Left cardiac atrium (tissue), 4 donors: ENCODE measurements around the gene HSDL2. TPM values are rescaled to one million over a fixed set of nuclear protein-coding genes. Genes with fewer than 3 reads are reported as not detected.
A peak's percentile ranks its signal among the peaks of the same experiment; 100 is the strongest.

Experiments used
- ATAC-seq, 2 donors: fragments of 200-7000 bp; cut with Tn5 transposase; one replicate each; pipeline ENCODE4 v1.9.1; 2020; ENCODE audit warnings: mild to moderate bottlenecking in 2 of 2, moderate library complexity in 2 of 2
- DNase-seq: peaks from one replicate; pipeline ENCODE4 v3.0.0-alpha.2; 2020
- intact Hi-C, 2 donors: fragments of 100-400 bp; cut with DNase I; formaldehyde crosslinking; loops; one replicate each; pipeline versions ENCODE4 v1.14.1 to v1.15.1; 2022 to 2023
- long read RNA-seq: library from polyadenylated mRNA; unstranded; transcript quantifications from one replicate; pipeline ENCODE4 v2.0.0, GENCODE V29; 2021
- total RNA-seq, 2 donors: library from RNA; stranded (reverse); fragmentation: NEBNext Ultra II Directional; extraction: Animal tissue kit (Norgen Biotek cat#: 25700); gene quantifications; one replicate each; pipeline ENCODE4 v1.2.1, GENCODE V29; 2021
- donor health status: DM: no; HTN: yes; CAD: no.
- donor health status: DM: no; HTN: yes; CAD: no; lungs with severe emphysema.
- donor health status: DM: yes; HTN: yes; CAD: no.
- donor health status: Dilated cardiomyopathy.

Gene HSDL2
- total RNA-seq = 100 to 1,000 TPM in 1 of 2 donors, 10 to 100 TPM in 1; 99.3 to 107 TPM
- long read RNA-seq, transcript HSDL2-202 (11 exons, 3,350 nt) = major isoform, 148 of 180 reads
- long read RNA-seq, partial matches to known transcripts = 9 of 180 reads
- long read RNA-seq, other reads (novel, unspliced or antisense) = 22 of 180 reads

GRCh38 chr9:112380102-112380824 is at the start of gene HSDL2:
HSDL2 (plus strand) TSS chr9:112380108; CDS start chr9:112380164, 56 bp downstream.
- peak; percentile 51 to 68 for ATAC-seq
- intact Hi-C loops = no loop called here

DNA sequence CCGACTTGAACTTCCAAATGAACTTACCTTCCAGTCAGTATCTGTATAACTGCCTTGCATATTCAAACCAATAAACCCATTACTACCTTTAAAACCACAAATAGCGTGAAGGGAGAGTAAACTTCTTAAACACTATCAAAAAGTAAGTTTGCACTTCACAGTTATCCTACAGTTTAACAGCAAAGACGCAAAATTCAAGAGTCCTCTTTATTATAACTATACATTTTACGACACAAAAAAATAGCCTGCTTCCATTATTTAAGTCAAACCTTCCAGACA is 48.3 kb upstream of the HSDL2 start:
- intact Hi-C loops = no loop called here
- no peak for DNase-seq
- ATAC-seq = no peak

More at GRCh38 chr9:112380102-112380824, at the start of gene HSDL2:
- DNase-seq = no peak

GRCh38 chr9:112332214-112332613 is 47.7 kb upstream of the HSDL2 start:
- intact Hi-C loops = no loop called here
- DNase-seq = no peak
- ATAC-seq = no peak

DNA sequence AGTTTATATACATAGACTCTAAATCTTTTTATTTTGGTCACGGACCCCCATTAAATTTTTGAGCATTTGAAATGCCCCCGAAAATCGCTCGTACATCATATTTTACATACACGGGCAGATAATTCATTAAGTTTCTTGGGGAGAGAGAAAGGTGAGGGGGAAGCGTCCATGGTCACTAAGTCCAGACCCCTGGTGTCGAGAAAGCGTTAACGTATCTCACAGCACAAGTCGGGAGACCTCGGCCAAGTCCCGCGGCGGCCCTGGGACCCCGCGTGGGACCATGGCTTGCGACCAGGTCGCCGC is 47.3 kb upstream of the HSDL2 start:
- intact Hi-C loops = no loop called here
- ATAC-seq (no peak), DNase-seq (no peak)

- DNase-seq = peak; percentile 85
- intact Hi-C loops = no loop called here
- ATAC-seq = peak; percentile 70 to 85
Observed at GRCh38 chr9:112332977-112333638, 46.8 kb upstream of the HSDL2 start, which contains the start of gene PTBP3. PTBP3 (minus strand) TSS chr9:112333619; CDS start chr9:112297865, 35,754 bp downstream.

DNA sequence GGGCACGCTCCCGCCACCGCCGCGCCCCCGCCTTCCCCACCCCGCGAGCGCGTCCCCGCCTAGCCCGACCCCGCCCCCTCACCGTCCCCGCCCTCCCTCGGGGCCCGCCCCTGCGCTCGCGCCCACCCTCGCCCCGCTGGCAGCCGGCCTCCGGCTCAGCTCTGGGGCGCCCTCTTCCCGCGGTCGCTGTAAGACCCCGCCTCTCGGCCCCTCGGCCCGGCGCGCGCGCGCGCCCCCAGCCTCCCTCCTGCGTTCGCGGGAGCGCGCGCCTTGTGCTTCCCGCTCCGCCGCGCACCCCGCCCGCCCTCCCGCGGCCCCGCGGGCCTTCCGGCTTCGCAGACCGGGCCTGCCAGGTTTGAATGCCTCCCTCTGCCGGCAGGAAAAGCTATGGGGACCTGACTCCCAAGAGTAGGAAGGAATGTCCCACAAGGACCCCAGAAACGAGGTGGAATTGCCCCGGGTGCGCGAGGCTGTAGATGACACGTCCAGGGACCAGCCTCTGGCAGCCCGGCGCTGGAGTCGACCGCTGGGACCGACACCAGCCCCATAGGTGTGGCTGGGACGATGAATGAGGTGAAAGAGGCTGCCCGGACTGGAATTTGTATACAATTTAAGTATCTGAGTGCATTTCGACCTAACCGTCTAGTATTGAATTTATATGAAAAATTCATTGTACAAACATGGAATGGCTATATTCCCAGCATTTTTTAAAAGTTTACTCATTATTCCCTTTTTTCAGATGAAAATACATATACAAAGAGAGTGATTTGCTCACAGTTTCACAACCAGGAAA is 46.1 kb upstream of the HSDL2 start:
- intact Hi-C loops = no loop called here
- peak; percentile 96 to 98 for ATAC-seq
- peak; percentile 95 for DNase-seq

- intact Hi-C loops = no loop called here
Observed at GRCh38 chr9:112334432-112334841, 45.5 kb upstream of the HSDL2 start.

DNA sequence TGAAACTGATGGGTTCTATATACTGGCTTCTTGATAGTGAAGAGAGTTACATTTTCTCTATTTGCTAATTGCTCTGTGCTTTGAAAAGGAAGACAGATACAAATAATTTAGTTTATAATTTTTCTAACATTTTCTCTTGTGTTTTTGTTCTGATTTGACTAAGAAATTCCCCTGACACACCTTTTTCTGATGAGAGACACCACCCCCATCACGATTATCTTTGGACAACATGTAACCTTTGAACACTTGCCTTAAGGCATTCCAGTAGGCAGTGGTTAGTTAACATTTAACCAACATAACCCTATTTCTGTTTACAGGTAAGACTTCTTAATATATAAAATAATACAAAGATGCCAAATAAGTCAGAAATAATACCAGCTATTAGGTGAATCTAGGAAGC is 42.4 kb upstream of the HSDL2 start:
- DNase-seq (no peak), ATAC-seq (no peak)
- intact Hi-C loops = no loop called here

More at GRCh38 chr9:112334432-112334841, 45.5 kb upstream of the HSDL2 start:
- DNase-seq (no peak), ATAC-seq (no peak)

DNA sequence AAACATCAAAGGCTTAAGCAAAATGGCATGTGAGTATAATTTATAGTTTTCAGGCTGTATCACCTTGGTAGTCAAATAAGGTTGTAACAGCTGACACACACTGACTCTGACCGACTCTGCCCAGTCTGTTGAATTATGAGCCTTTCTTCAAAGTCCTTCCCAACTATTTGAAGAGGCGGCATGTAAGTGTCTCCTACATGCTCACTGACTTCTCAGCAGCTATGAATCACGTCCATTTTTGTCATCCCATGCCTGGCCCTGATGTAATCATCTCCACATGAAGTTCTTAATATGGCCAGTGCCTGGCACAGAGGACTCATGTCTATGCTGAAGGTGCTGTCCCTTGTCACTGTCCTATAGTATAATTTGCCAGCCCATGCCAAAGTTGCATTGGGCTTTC is 41.3 kb upstream of the HSDL2 start:
- peak in 1 of 2 donors; percentile 31 for ATAC-seq
- no peak for DNase-seq
- intact Hi-C loops = no loop called here

DNA sequence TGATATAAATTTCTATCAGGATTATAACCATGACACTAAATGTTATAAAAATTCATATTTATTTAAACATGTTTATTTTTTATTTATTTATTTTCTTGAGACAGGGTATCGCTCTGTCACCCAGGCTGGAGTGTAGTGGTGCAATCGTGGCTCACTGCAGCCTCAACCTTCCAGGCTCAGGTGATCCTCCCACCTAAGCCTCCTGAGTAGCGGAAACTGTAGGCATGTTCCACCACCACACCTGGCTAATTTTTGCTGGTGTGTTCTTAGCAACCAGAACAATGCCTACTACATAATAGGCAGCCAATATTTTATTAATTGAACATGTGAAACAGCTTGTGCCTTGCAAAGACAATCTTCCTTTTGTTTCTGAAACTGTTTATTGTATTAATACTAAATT is 40.0 kb upstream of the HSDL2 start:
- ATAC-seq = no peak
- no peak for DNase-seq
- intact Hi-C loops = no loop called here

DNA sequence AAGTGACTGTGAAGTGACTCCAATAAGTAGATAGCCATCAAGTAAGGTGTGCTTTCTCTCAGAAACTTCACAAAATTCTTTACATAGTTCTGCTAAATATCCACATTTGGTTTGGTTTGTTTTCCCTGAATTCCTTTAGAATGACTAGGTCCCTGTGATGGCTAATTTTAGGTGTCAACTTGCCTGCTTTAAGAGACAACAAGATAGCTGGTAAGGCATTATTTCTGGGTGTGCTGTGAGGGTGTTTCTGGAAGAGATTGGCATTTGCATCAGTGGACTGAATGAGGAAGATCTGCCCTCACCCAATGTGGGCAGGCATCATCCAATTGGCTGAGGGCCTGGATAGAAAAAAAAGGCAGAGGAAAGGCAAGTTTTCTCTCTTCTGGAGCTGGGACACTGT is 38.2 kb upstream of the HSDL2 start:
- DNase-seq (no peak), ATAC-seq (no peak)
- intact Hi-C loops = no loop called here

DNA sequence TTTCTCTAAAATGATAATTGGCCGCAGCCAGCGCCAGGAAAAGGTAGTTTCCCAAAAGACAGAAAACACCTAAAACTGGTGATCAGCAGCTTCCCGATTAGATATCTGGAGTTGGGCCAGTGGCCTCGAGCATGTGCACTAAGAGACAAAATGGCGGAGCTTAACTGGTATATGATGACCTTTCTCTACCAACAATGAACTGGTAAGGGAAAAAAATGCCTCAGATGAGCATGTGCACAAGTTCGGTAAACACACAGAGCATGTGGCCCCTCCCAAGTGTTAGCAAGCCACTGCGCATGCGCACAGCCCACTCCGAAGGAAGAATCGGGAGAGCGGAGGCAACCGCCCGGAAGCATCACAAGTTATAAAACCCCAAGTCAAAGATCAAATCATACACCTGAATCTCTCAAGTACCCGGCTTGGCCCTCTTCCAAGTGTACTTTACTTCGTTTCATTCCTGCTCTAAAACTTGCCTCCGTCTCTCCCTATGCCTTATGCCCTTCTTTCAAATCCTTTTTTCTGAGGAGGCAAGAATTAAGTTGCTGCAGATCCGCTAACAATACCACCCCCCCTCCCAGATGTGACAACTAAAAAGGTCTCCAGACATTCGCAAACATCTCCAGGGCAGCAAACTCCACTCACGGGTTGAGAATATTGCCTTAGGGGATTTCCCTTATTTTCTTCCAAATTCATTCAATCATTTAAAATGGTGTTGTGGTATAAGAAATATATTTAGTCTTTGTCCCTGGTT is 31.5 kb upstream of the HSDL2 start:
- ATAC-seq = peak; percentile 89 to 90
- intact Hi-C loops = no loop called here
- DNase-seq = peak; percentile 92

DNA sequence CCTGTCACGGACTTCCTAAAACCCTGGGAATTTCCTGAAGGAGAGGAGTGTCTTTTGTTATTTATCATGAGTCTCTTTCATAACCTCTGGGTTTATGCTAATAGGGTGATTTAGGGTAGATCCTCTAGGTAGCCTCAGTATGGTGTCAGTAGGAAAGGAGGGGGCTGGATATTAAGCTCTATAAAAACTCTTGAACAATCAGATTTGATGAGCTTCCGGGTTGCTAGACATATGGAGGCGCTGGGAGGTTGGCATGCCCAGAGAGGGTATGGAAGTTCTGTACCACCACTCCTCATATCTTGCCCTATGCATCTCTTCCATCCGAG is 30.9 kb upstream of the HSDL2 start:
- intact Hi-C loops = no loop called here
- no peak for DNase-seq
- ATAC-seq = peak in 1 of 2 donors; percentile 14

DNA sequence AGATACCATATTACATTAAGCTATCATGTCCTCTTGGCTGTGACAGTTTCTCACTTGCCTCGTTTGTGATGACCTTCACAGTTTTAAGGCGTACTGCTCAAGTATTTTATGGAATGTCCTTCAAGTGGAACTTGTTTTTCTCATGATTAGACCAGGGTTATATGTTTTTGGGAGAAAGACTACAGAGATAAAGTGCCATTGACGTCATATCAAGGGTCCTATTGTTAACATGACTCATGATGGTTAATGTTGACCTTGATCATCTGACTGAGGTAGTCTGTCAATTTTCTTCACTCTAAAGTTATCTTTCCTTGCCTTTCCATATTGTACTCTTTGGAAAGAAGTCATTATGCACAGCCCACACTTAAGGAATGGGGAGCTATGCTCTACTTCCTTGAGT is 28.7 kb upstream of the HSDL2 start:
- intact Hi-C loops = no loop called here
- ATAC-seq (no peak), DNase-seq (no peak)

- no peak for DNase-seq
- intact Hi-C loops = no loop called here
- no peak for ATAC-seq
Observed at GRCh38 chr9:112352209-112352608, 27.7 kb upstream of the HSDL2 start.

- intact Hi-C loops = no loop called here
- DNase-seq = no peak
- no peak for ATAC-seq
Observed at GRCh38 chr9:112354081-112354743, 25.7 kb upstream of the HSDL2 start.

GRCh38 chr9:112355427-112355897 is 24.4 kb upstream of the HSDL2 start:
- peak; percentile 20 for DNase-seq
- intact Hi-C loops = no loop called here
- peak in 1 of 2 donors; percentile 38 for ATAC-seq

DNA sequence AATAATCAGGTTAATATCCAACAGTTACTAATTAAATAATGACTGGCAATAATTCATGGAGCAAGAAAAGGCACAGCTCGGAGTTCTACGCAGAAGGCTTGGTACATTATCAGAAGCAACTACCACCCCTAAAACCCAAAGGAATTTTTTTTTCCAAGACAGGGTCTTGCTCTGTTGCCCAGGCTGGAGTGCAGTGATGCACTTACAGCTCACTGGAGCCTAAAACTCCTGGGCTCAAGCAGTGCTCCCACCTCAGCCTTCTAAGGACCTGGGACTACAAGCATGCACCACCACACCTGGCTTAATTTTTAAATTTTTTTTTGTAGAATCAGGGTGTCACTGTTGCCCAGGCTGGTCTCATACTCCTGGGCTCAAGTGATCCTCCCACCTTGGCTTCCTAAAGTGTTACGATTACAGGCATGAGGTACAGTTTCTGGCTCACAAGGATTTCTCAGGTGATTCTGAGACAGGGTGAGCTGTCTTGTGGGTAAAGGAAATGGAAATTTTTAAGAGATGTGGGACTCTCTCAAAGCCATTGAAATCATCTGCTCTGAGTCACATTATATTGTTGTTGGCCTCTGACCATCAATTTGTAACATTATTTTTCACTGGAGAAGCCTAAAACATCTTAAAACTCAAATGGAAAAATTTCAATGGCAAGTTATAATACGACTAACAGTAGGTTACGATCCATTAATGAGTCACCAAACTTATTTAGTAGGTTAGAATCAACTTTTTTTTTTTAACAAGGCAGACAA is 19.7 kb upstream of the HSDL2 start:
- DNase-seq (no peak), ATAC-seq (peak in 1 of 2 donors; percentile 27)
- intact Hi-C loops = loop anchor here (2.0 to 5.0 kb wide), 2 partner anchors 263 to 273 kb away; no protein-coding TSS in a partner anchor
